Esophagus muscularis mucosa (tissue), 4 donors: ENCODE results near the gene ST6GALNAC6. TPM values are rescaled to one million over a fixed set of nuclear protein-coding genes. Genes with fewer than 3 reads are reported as not detected.

ENCODE experiments used
- DNase-seq: peaks from one replicate; pipeline ENCODE4 v3.0.0-alpha.2; 2017; ENCODE audit errors: extremely low spot score
- H3K27ac ChIP-seq, 4 donors: fragments of 200-600 bp; sonication (generic); replicated peaks in 1 of 4; 1 replicate in 3 of 4; 2 replicates in 1 of 4; pipeline ENCODE4 v1.5.1; 2016 to 2019; ENCODE audit warnings: mild to moderate bottlenecking in 1 of 4
- H3K27me3 ChIP-seq, 4 donors: fragments of 200-600 bp; sonication (generic); one replicate each; pipeline versions ENCODE4 v1.5.1 to v1.6.0; 2016 to 2019
- H3K36me3 ChIP-seq, 4 donors: fragments of 200-600 bp; sonication (generic); one replicate each; pipeline ENCODE4 v1.5.1; 2016 to 2019
- H3K4me1 ChIP-seq, 4 donors: fragments of 200-600 bp; sonication (generic); one replicate each; pipeline ENCODE4 v1.5.1; 2016 to 2019
- H3K4me3 ChIP-seq, 4 donors: fragments of 200-600 bp; sonication (generic); 1 replicate in 2 of 4; 2 replicates in 2 of 4; pipeline ENCODE4 v1.5.1; 2016 to 2019; ENCODE audit warnings: mild to moderate bottlenecking in 4 of 4, moderate library complexity in 1 of 4
- H3K9me3 ChIP-seq, 4 donors: fragments of 200-600 bp; sonication (generic); 1 replicate in 3 of 4; 2 replicates in 1 of 4; pipeline ENCODE4 v1.5.1; 2016 to 2019
- EP300 ChIP-seq: sonication (generic); formaldehyde crosslinking; IDR thresholded peaks from one replicate; pipeline ENCODE4 v1.6.1; 2017; ENCODE audit warnings: antibody characterized with exemption
- POLR2A ChIP-seq: fragments of 450-650 bp; IDR thresholded peaks from one replicate; pipeline ENCODE4 v1.6.1; 2017; ENCODE audit warnings: antibody characterized with exemption, moderate library complexity, mild to moderate bottlenecking, low read depth
- POLR2AphosphoS5 ChIP-seq, 2 donors: sonication (generic); formaldehyde crosslinking; IDR thresholded peaks; one replicate each; pipeline ENCODE4 v1.6.1; 2017; ENCODE audit warnings: antibody characterized with exemption in 2 of 2
- WGBS: methylation state at CpG from one replicate; pipeline ENCODE4 v1.1.5; 2018; 5-methylcytosine and 5-hydroxymethylcytosine counted together
- intact Hi-C: fragments of 100-400 bp; cut with DNase I; formaldehyde crosslinking; loops from one replicate; pipeline ENCODE4 v1.15.1; 2023
- total RNA-seq, 4 donors: library from RNA; depleted of rRNA; stranded (reverse); fragments of >200 nt; gene quantifications; one replicate each; pipeline versions ENCODE4 v1.1.0 to v1.2.1, GENCODE V29; 2016
- TF ChIP-seq, protein P1 (sequence below), 3 experiments: fragments of 200-600 bp in 2 of 3; fragments of 450-650 bp in 1 of 3; sonication (generic) in 2 of 3; IDR thresholded peaks; one replicate each; pipeline ENCODE4 v1.5.1; 2017 to 2019; ENCODE audit warnings: antibody characterized with exemption in 3 of 3, mild to moderate bottlenecking in 2 of 3, moderate library complexity in 1 of 3

Gene ST6GALNAC6
- total RNA-seq, 4 donors from 2014 or later: 95.9 to 169 (median 125) TPM

- intact Hi-C loops: no loop called here
- H3K4me1 ChIP-seq: peaks cover 37 to 60% (median 49%) of the 10 kb centered on the region in 4 donors
- no peak for DNase-seq
- no peaks in the 10 kb centered on the region for H3K27me3 ChIP-seq
- no peak for TF ChIP-seq EP300
- no peak for TF ChIP-seq POLR2A
- no peak for TF ChIP-seq POLR2AphosphoS5 (IDR thresholded peaks at IDR 0.05)
- TF ChIP-seq, protein P1, sequence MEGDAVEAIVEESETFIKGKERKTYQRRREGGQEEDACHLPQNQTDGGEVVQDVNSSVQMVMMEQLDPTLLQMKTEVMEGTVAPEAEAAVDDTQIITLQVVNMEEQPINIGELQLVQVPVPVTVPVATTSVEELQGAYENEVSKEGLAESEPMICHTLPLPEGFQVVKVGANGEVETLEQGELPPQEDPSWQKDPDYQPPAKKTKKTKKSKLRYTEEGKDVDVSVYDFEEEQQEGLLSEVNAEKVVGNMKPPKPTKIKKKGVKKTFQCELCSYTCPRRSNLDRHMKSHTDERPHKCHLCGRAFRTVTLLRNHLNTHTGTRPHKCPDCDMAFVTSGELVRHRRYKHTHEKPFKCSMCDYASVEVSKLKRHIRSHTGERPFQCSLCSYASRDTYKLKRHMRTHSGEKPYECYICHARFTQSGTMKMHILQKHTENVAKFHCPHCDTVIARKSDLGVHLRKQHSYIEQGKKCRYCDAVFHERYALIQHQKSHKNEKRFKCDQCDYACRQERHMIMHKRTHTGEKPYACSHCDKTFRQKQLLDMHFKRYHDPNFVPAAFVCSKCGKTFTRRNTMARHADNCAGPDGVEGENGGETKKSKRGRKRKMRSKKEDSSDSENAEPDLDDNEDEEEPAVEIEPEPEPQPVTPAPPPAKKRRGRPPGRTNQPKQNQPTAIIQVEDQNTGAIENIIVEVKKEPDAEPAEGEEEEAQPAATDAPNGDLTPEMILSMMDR (IDR thresholded peaks at IDR 0.05): no peak
- no peaks in the 10 kb centered on the region for H3K9me3 ChIP-seq
- no peak overlapping the region for H3K4me3 ChIP-seq
- 78% methylated on average over 5 of the region's 5 CpGs for WGBS
- H3K36me3 ChIP-seq: peaks cover 0 to 25% (median 21%) of the 10 kb centered on the region in 4 donors
- H3K27ac ChIP-seq: peak overlapping the region; percentile 60 to 71 (median 68)
Measured at GRCh38 chr9:127905004-127905728, 5.8 kb upstream of the ST6GALNAC6 start.

DNA sequence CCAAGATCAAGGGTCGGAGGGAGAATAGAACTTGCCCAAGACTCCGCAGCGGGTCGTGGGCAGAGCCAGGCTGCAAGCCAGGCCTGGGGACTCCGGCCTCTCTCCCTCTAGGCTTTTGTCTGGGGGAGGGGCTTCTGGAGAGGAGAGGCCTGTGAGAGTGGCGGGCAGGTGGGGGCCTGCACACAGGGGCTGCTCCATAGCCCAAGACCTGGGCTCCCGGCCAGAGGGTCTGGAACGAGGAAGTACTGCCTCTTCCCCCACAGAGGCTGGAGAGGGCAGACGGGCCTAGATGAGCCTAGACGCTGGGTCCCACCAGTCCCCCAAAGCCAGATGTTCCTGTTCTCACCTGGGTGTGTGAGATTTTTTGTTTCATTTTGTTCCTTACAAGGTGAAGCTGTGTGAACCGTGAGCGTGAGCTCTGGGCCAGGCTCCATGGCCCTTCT, 5.2 kb upstream of the ST6GALNAC6 start:
- intact Hi-C loops: no loop called here
- Histone ChIP-seq H3K27ac (peak overlapping the region; percentile 60 to 71 (median 68)), H3K9me3 (no peaks in the 10 kb centered on the region), H3K4me3 (no peak overlapping the region), H3K36me3 (peaks cover 0 to 19% (median 15%) of the 10 kb centered on the region in 4 donors), H3K4me1 (peaks cover 41 to 65% (median 53%) of the 10 kb centered on the region in 4 donors), H3K27me3 (no peaks in the 10 kb centered on the region)
- no peak for DNase-seq
- TF ChIP-seq EP300 (no peak), POLR2A (no peak), POLR2AphosphoS5 (IDR thresholded peaks at IDR 0.05) (no peak)
- TF ChIP-seq, protein P1 (IDR thresholded peaks at IDR 0.05): no peak
- WGBS: 39% methylated on average over 8 of the region's 12 CpGs

DNA sequence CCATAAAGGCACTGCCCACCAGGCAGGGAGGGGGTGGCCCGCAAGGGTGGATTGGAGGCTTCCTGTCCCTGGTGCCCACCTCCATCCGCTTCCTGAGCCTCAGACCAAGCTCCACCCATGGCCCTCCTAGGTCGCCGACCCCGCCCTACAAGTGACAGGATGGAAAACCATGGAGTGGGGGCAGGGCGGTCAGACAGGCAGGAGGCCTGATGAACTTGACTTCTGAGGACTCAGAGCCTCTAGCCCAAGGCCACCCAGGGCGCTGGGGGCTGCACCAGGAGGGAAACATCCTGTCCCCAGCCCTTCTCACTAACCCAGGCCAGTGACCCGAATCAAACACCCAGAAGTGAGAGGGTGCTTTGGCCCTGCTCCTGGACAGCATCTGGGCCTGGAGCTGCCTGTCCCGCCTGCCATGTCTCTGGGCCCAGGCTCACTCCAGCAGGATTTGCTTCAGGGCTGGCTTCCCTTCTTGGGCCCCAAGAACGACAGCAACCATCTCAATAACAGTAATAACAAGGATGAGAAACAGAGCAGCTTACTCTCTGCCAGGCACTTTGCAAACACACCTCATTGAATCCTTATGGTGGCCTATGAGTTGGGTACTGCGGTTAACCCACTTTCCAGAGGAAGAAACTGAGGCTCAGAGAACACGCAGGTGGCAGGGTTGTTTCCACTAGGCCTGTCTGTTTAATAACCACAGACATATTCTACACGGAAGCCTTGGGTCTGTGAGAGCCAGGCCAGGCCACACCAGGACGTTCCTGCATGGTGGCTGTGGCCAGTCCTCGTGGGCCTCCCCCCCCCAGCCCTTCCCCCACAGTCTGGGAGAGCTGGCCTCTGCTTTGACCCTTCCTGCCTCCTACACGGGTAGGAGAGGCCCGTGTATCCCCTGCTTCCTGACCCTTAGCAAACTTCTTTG, 4.4 kb upstream of the ST6GALNAC6 start:
- Histone ChIP-seq H3K9me3 (no peaks in the 10 kb centered on the region), H3K4me3 (peak overlapping the region in 1 of 4 donors; percentile 9), H3K4me1 (peaks cover 42 to 66% (median 54%) of the 10 kb centered on the region in 4 donors), H3K36me3 (peaks cover 0 to 13% (median 11%) of the 10 kb centered on the region in 4 donors), H3K27me3 (no peaks in the 10 kb centered on the region), H3K27ac (peak overlapping the region; percentile 60 to 71 (median 68))
- TF ChIP-seq POLR2AphosphoS5 (IDR thresholded peaks at IDR 0.05): peak; percentile 57 to 64
- TF ChIP-seq, protein P1 (IDR thresholded peaks at IDR 0.05): no peak
- intact Hi-C loops: no loop called here
- WGBS: 42% methylated on average over 15 of the region's 17 CpGs
- no peak for DNase-seq

GRCh38 chr9:127898433-127899127, 823 bp downstream of the ST6GALNAC6 start:
- H3K4me1 ChIP-seq: peaks cover 33 to 57% (median 54%) of the 10 kb centered on the region in 4 donors
- intact Hi-C loops: no loop called here
- H3K9me3 ChIP-seq: peaks cover 0 to 2% (median 0%) of the 10 kb centered on the region in 4 donors
- WGBS: 25% methylated on average over 5 of the region's 32 CpGs
- TF ChIP-seq, protein P1 (IDR thresholded peaks at IDR 0.05): no peak
- TF ChIP-seq POLR2AphosphoS5 (IDR thresholded peaks at IDR 0.05): peak in 1 of 2 donors; percentile 69
- DNase-seq: no peak
- H3K27me3 ChIP-seq: no peaks in the 10 kb centered on the region
- H3K27ac ChIP-seq: peak overlapping the region; percentile 94 to 99 (median 96)
- peak overlapping the region; percentile 97 to 99 (median 98) for H3K4me3 ChIP-seq
- peaks cover 26 to 32% (median 30%) of the 10 kb centered on the region in 4 donors for H3K36me3 ChIP-seq
